GM23248 (cell line): Measurements from ENCODE around the gene NPAS3.

Experiments
- EZH2 ChIP-seq: fragments of 200-600 bp; sonication (generic); IDR thresholded peaks from 2 replicates; pipeline ENCODE4 v1.6.1; 2018; ENCODE audit warnings: antibody characterized with exemption, mild to moderate bottlenecking; ENCODE audit not compliant: insufficient read depth, poor library complexity, severe bottlenecking
- EZH2phosphoT487 ChIP-seq: fragments of 200-600 bp; sonication (generic); IDR thresholded peaks from 2 replicates; pipeline ENCODE4 v1.6.1; 2018; ENCODE audit warnings: antibody characterized with exemption, moderate library complexity, mild to moderate bottlenecking, low read depth; ENCODE audit not compliant: insufficient read depth

GRCh38 chr14:33727606-33728005 lies 788.9 kb downstream of the NPAS3 start:
- no peak for TF ChIP-seq EZH2
- no peak for TF ChIP-seq EZH2phosphoT487
